ENCODE data around the gene KDELR1.

GRCh38 chr19:48344892-48345291, 46.5 kb downstream of the KDELR1 start:
- no peak for TF ChIP-seq CTCF (IDR thresholded peaks at IDR 0.05)
- TF ChIP-seq POLR2A (IDR thresholded peaks at IDR 0.05), result no peak
